Tibial nerve (tissue), 3 donors: ENCODE results near the gene METRNL.

Source experiments
- POLR2A ChIP-seq, 2 donors: fragments of 450-650 bp; IDR thresholded peaks; one replicate each; pipeline ENCODE4 v1.6.1; 2017; ENCODE audit warnings: antibody characterized with exemption in 2 of 2, mild to moderate bottlenecking in 2 of 2, moderate library complexity in 2 of 2
- TF ChIP-seq, protein P1 (sequence below), 5 experiments: fragments of 200-600 bp in 3 of 5; fragments of 450-650 bp in 2 of 5; sonication (generic) in 3 of 5; IDR thresholded peaks; one replicate each; pipeline ENCODE4 v1.5.1; 2016 to 2019; ENCODE audit warnings: antibody characterized with exemption in 5 of 5, mild to moderate bottlenecking in 3 of 5, moderate library complexity in 2 of 5

DNA sequence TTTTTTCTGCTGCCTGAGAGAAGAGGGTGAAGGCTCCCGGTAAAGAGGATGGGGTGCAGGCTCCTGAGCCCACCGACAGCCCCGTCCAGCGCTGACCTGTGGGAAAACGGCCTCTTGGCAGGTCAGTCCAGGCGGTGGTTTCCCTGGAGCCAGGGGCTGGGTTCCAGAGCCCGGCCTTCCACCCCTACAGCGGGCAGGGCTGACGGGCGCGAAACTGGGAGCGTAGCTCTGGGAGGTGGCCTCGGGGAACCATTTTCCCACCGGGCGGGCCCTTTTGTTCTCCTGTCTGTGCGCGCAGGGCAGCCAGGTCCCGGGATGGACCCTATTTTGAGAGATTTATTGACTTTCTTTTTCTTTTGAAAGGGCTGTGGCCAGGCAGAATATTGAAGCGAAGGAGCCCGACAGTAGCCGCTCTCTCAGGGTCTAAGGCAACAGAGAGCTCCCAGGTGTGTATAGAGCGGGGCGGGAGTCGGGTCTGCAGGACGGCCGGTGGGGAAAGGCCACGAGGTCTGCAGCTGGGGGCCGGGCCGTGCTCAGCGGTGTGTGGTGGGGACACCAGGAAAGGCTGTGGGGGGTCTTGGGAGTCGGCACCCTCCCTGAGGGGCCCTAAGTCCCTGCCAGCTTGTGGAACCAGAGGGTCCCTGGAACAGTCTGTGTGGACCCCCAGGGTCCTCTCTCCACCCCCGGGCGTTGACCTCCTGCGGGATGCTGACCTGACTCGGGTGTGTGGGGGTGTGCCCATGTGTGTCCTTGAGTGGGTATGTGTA, 32.3 kb downstream of the METRNL start:
- TF ChIP-seq, protein P1, sequence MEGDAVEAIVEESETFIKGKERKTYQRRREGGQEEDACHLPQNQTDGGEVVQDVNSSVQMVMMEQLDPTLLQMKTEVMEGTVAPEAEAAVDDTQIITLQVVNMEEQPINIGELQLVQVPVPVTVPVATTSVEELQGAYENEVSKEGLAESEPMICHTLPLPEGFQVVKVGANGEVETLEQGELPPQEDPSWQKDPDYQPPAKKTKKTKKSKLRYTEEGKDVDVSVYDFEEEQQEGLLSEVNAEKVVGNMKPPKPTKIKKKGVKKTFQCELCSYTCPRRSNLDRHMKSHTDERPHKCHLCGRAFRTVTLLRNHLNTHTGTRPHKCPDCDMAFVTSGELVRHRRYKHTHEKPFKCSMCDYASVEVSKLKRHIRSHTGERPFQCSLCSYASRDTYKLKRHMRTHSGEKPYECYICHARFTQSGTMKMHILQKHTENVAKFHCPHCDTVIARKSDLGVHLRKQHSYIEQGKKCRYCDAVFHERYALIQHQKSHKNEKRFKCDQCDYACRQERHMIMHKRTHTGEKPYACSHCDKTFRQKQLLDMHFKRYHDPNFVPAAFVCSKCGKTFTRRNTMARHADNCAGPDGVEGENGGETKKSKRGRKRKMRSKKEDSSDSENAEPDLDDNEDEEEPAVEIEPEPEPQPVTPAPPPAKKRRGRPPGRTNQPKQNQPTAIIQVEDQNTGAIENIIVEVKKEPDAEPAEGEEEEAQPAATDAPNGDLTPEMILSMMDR (IDR thresholded peaks at IDR 0.05): no peak
- TF ChIP-seq POLR2A (IDR thresholded peaks at IDR 0.05): no peak
